B cell (primary cell): Measurements from ENCODE around the gene MED26. TPM values are rescaled to one million over a fixed set of nuclear protein-coding genes. Genes with fewer than 3 reads are reported as not detected.

Experiments used
- ATAC-seq: fragments of 200-7000 bp; cut with Tn5 transposase; one replicate; pipeline ENCODE4 v1.10.0; 2021; ENCODE audit warnings: low read depth, mild to moderate bottlenecking, moderate number of reproducible peaks, moderate library complexity
- CTCF ChIA-PET: fragments of 350-600 bp; sonication (Branson Sonifier 250); formaldehyde crosslinking; loops from one replicate; lab custom pipeline; 2021; ENCODE audit warnings: antibody characterized with exemption, inconsistent platforms; lab: Charles Lee
- POLR2A ChIA-PET: fragments of 350-600 bp; sonication (Branson Sonifier 250); formaldehyde crosslinking; loops from one replicate; lab custom pipeline; 2021; ENCODE audit warnings: antibody characterized with exemption; lab: Charles Lee
- DNase-seq: peaks from one replicate; pipeline ENCODE4 v3.0.0; 2013
- H2AFZ ChIP-seq: 2 replicates; pipeline ENCODE4 v1.6.1; 2012; ENCODE audit warnings: mild to moderate bottlenecking, low read depth, low read length; ENCODE audit not compliant: insufficient read depth, poor library complexity, severe bottlenecking
- H3K27ac ChIP-seq, 2 donors: 1 replicate in 1 of 2; 2 replicates in 1 of 2; pipeline ENCODE4 v1.5.1; 2012 to 2013; ENCODE audit warnings: low read length in 2 of 2, mild to moderate bottlenecking in 2 of 2, moderate library complexity in 1 of 2
- H3K27me3 ChIP-seq, 4 experiments: fragments of 200-600 bp in 1 of 4; sonication (generic) in 1 of 4; replicated peaks in 1 of 4; 1 replicate in 2 of 4; 2 replicates in 2 of 4; pipeline versions ENCODE4 v1.6.1 to v1.7.0; 2013 to 2016; ENCODE audit warnings: low read length in 3 of 4, mild to moderate bottlenecking in 2 of 4, mixed read lengths in 1 of 4, moderate library complexity in 1 of 4; ENCODE audit not compliant: insufficient read depth in 4 of 4, control insufficient read depth in 3 of 4; ENCODE audit errors: control extremely low read depth in 1 of 4
- H3K36me3 ChIP-seq, 2 experiments: replicated peaks in 1 of 2; 1 replicate in 1 of 2; 2 replicates in 1 of 2; pipeline versions ENCODE4 v1.6.1 to v1.7.1; 2013; ENCODE audit warnings: low read length in 1 of 2; ENCODE audit not compliant: insufficient read depth in 2 of 2, control insufficient read depth in 1 of 2; ENCODE audit errors: control extremely low read depth in 1 of 2, extremely low read depth in 1 of 2
- H3K4me1 ChIP-seq, 2 donors: fragments of 200-600 bp in 1 of 2; sonication (generic) in 1 of 2; 1 replicate in 1 of 2; 2 replicates in 1 of 2; pipeline versions ENCODE4 v1.5.1 to v1.6.1; 2013 to 2017; ENCODE audit warnings: low read length in 2 of 2; ENCODE audit not compliant: control insufficient read depth in 2 of 2, insufficient read depth in 2 of 2
- H3K4me2 ChIP-seq: replicated peaks from 2 replicates; pipeline ENCODE3; 2012; ENCODE audit warnings: mild to moderate bottlenecking, low read depth, low read length; ENCODE audit not compliant: poor library complexity, severe bottlenecking
- H3K4me3 ChIP-seq, 5 experiments: fragments of 200-600 bp in 1 of 5; sonication (generic) in 1 of 5; 1 replicate in 3 of 5; 2 replicates in 2 of 5; pipeline versions ENCODE4 v1.5.1 to v1.7.0; 2011 to 2016; ENCODE audit warnings: low read length in 4 of 5, mild to moderate bottlenecking in 4 of 5, low read depth in 2 of 5, control low read depth in 1 of 5, moderate library complexity in 1 of 5; ENCODE audit not compliant: insufficient read depth in 1 of 5; ENCODE audit errors: control extremely low read depth in 1 of 5, extremely low read depth in 1 of 5
- H3K79me2 ChIP-seq: fragments of 200-600 bp; sonication (generic); one replicate; pipeline ENCODE4 v1.6.0; 2016; ENCODE audit warnings: low read length; ENCODE audit not compliant: control insufficient read depth, insufficient read depth
- H3K9ac ChIP-seq: fragments of 200-600 bp; sonication (generic); 2 replicates; pipeline ENCODE4 v1.6.1; 2017; ENCODE audit warnings: mild to moderate bottlenecking, low read length, moderate library complexity
- H3K9me3 ChIP-seq, 3 donors: one replicate each; pipeline versions ENCODE4 v1.6.1 to v1.7.1; 2013; ENCODE audit warnings: low read length in 2 of 3; ENCODE audit not compliant: control insufficient read depth in 2 of 3, insufficient read depth in 1 of 3; ENCODE audit errors: control extremely low read depth in 1 of 3
- H4K20me1 ChIP-seq: 2 replicates; pipeline ENCODE4 v1.6.0; 2012; ENCODE audit warnings: mild to moderate bottlenecking, low read length; ENCODE audit not compliant: insufficient read depth, control insufficient read depth, poor library complexity, severe bottlenecking
- H3K27ac Mint-ChIP-seq: one replicate; pipeline ENCODE4 v1.8.0; 2021; ENCODE audit warnings: mixed read lengths
- H3K27me3 Mint-ChIP-seq: one replicate; pipeline ENCODE4 v1.8.0; 2021; ENCODE audit warnings: mixed read lengths
- H3K4me1 Mint-ChIP-seq: one replicate; pipeline ENCODE4 v1.8.0; 2021; ENCODE audit warnings: mixed read lengths
- H3K4me3 Mint-ChIP-seq: one replicate; pipeline ENCODE4 v1.8.0; 2021; ENCODE audit warnings: mixed read lengths
- H3K9me3 Mint-ChIP-seq: one replicate; pipeline ENCODE4 v1.8.0; 2022; ENCODE audit warnings: mixed read lengths; ENCODE audit not compliant: insufficient read depth
- EZH2 ChIP-seq: IDR thresholded peaks from 2 replicates; pipeline ENCODE4 v1.6.1; 2012; ENCODE audit warnings: borderline replicate concordance, low read depth, mild to moderate bottlenecking, moderate library complexity, low read length; ENCODE audit not compliant: insufficient read depth, poor library complexity, severe bottlenecking
- WGBS: methylation state at CpG from one replicate; pipeline ENCODE4 v1.1.5; 2013; ENCODE audit warnings: missing lambda C conversion rate; ENCODE audit not compliant: insufficient coverage; 5-methylcytosine and 5-hydroxymethylcytosine counted together
- intact Hi-C: fragments of 100-400 bp; cut with micrococcal nuclease; formaldehyde crosslinking; loops from one replicate; pipeline ENCODE4 v1.10.0; 2022
- polyA plus RNA-seq: library from polyadenylated mRNA; depleted of rRNA; stranded (reverse); fragments of >200 nt; gene quantifications from 2 replicates; pipeline ENCODE4 v1.2.3, GENCODE V29; 2012
- total RNA-seq, 2 donors: library from RNA; stranded (reverse); fragments of 120-200 nt in 1 of 2; gene quantifications; 1 replicate in 1 of 2; 2 replicates in 1 of 2; pipeline versions ENCODE4 v1.2.3 to v1.2.4, GENCODE V29; 2013 to 2022
- TF ChIP-seq, protein P1 (sequence below): fragments of 200-600 bp; IDR thresholded peaks from one replicate; pipeline ENCODE4 v1.8.0; 2022; ENCODE audit warnings: antibody characterized with exemption, mild to moderate bottlenecking

The MED26 gene
- total and polyA plus RNA-seq, 2 donors (not counting 1 experiment from before 2014, with no cell fraction given): 15.6 to 33.6 TPM

DNA sequence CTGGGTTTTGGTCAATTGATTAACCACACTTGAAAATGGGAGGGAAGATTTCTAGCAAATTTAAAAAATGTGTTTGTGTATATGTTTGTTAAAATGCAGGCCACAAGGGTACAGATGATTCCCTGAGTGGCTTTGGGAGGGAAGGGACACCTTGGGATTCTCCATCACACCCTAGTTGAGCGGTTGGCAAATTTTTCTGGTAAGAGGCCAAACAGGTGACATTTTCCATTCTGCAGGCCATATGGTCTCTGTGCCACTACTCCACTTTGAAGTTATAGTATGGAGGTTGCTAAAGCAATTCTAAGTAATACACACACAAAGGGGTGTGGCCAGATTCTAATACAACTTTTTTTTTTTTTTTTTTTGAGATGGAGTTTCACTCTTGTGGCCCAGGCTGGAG, 12.9 kb upstream of the MED26 start:
- no peaks in the 10 kb centered on the region for H3K27me3 Mint-ChIP-seq
- Histone ChIP-seq H3K27ac (no peak overlapping the region), H3K4me2 (no peak overlapping the region), H3K9ac (no peak overlapping the region), H3K79me2 (peaks cover 100% of the 10 kb centered on the region), H3K27me3 (no peaks in the 10 kb centered on the region), H3K9me3 (no peaks in the 10 kb centered on the region), H2AFZ (no peak overlapping the region), H3K4me1 (peaks cover 4 to 5% of the 10 kb centered on the region in 2 donors), H3K36me3 (peaks cover 8 to 66% of the 10 kb centered on the region in 2 experiments), H3K4me3 (no peak overlapping the region), H4K20me1 (peaks cover 82% of the 10 kb centered on the region)
- no peak overlapping the region for H3K27ac Mint-ChIP-seq
- TF ChIP-seq, protein P1, sequence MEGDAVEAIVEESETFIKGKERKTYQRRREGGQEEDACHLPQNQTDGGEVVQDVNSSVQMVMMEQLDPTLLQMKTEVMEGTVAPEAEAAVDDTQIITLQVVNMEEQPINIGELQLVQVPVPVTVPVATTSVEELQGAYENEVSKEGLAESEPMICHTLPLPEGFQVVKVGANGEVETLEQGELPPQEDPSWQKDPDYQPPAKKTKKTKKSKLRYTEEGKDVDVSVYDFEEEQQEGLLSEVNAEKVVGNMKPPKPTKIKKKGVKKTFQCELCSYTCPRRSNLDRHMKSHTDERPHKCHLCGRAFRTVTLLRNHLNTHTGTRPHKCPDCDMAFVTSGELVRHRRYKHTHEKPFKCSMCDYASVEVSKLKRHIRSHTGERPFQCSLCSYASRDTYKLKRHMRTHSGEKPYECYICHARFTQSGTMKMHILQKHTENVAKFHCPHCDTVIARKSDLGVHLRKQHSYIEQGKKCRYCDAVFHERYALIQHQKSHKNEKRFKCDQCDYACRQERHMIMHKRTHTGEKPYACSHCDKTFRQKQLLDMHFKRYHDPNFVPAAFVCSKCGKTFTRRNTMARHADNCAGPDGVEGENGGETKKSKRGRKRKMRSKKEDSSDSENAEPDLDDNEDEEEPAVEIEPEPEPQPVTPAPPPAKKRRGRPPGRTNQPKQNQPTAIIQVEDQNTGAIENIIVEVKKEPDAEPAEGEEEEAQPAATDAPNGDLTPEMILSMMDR: no peak
- no peak for TF ChIP-seq EZH2
- DNase-seq (no peak), ATAC-seq (no peak)
- CTCF ChIA-PET: interaction anchor here (0.6 kb wide), 1 partner anchor 73 kb away, joined by 3 read pairs; no protein-coding TSS in a partner anchor
- WGBS: no CpG with 5 or more reads among the region's 1 CpG
- POLR2A ChIA-PET: no interaction called here
- H3K9me3 Mint-ChIP-seq: no peaks in the 10 kb centered on the region
- H3K4me3 Mint-ChIP-seq: no peak overlapping the region
- intact Hi-C loops: no loop called here
- H3K4me1 Mint-ChIP-seq: peaks cover 21% of the 10 kb centered on the region

DNA sequence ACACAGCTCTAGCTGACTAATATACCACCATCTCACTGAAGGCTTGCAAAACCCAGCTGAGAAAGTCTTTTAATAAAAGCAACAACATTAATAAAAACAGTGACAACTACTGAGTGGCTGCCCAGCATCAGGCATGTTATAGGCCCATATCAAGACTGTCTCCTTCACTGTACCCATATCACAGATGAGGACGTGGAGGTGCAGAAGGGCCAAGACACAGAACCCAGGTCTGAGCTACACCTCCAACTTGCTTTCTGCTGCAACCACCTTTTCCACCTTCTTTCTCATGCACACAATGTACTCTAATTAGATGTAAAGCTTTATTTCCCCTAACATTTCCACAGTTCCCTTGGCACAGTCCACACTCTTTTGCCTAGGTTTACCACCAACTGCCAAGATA, 10.7 kb upstream of the MED26 start:
- DNase-seq (no peak), ATAC-seq (no peak)
- no peak overlapping the region for H3K27ac ChIP-seq
- H3K27me3 ChIP-seq: no peaks in the 10 kb centered on the region
- TF ChIP-seq, protein P1: no peak
- no peak for TF ChIP-seq EZH2
- H3K9me3 ChIP-seq: no peaks in the 10 kb centered on the region
- H3K9me3 Mint-ChIP-seq: no peaks in the 10 kb centered on the region
- intact Hi-C loops: no loop called here
- peaks cover 96% of the 10 kb centered on the region for H3K79me2 ChIP-seq
- CTCF ChIA-PET: interaction anchor here (0.5 to 1.2 kb wide), 2 partner anchors 18 to 133 kb away, joined by 3 to 4 read pairs; no protein-coding TSS in a partner anchor
- peaks cover 1 to 54% of the 10 kb centered on the region in 2 experiments for H3K36me3 ChIP-seq
- no peak overlapping the region for H3K4me2 ChIP-seq
- peaks cover 4 to 5% of the 10 kb centered on the region in 2 donors for H3K4me1 ChIP-seq
- no peak overlapping the region for H2AFZ ChIP-seq
- H3K4me3 Mint-ChIP-seq: no peak overlapping the region
- no peaks in the 10 kb centered on the region for H3K27me3 Mint-ChIP-seq
- WGBS: 100% methylated on average over 1 of the region's 1 CpG
- POLR2A ChIA-PET: no interaction called here
- no peak overlapping the region for H3K4me3 ChIP-seq
- no peak overlapping the region for H3K9ac ChIP-seq
- peaks cover 16% of the 10 kb centered on the region for H3K4me1 Mint-ChIP-seq
- no peak overlapping the region for H3K27ac Mint-ChIP-seq
- peaks cover 80% of the 10 kb centered on the region for H4K20me1 ChIP-seq
